Lower leg skin (tissue), 3 donors: ENCODE measurements around the gene SH3D19.

Experiments used
- POLR2A ChIP-seq, 2 donors: fragments of 450-650 bp; IDR thresholded peaks; one replicate each; pipeline ENCODE4 v1.6.1; 2016 to 2017; ENCODE audit warnings: antibody characterized with exemption in 2 of 2, mild to moderate bottlenecking in 1 of 2, moderate library complexity in 1 of 2
- TF ChIP-seq, protein P1 (sequence below), 3 donors: fragments of 450-650 bp; IDR thresholded peaks; one replicate each; pipeline ENCODE4 v1.5.1; 2016; ENCODE audit warnings: antibody characterized with exemption in 3 of 3, mild to moderate bottlenecking in 3 of 3, moderate library complexity in 2 of 3

DNA sequence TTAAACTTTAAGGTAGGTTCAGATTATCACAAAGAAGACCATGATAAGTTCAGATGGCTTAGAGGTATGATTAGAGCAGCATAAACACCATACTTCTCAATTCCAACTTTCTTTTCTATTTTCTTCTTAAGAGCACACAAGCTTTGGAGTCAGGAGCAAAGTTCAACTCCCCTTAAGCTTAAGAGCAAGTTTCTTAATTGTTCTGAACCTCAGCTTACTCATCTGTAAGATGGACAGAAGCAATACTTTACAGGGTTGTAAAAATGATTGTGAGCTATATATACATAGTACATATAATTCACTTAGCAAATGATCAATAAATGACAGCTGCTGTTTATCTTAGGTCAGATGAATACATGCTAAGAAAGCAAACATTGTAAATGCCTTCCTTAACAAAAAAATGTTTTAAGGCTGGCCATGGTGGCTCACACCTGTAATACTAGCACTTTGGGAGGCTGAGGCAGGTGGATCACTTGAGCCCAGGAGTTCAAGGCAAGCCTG lies 250.9 kb downstream of the SH3D19 start:
- TF ChIP-seq, protein P1, sequence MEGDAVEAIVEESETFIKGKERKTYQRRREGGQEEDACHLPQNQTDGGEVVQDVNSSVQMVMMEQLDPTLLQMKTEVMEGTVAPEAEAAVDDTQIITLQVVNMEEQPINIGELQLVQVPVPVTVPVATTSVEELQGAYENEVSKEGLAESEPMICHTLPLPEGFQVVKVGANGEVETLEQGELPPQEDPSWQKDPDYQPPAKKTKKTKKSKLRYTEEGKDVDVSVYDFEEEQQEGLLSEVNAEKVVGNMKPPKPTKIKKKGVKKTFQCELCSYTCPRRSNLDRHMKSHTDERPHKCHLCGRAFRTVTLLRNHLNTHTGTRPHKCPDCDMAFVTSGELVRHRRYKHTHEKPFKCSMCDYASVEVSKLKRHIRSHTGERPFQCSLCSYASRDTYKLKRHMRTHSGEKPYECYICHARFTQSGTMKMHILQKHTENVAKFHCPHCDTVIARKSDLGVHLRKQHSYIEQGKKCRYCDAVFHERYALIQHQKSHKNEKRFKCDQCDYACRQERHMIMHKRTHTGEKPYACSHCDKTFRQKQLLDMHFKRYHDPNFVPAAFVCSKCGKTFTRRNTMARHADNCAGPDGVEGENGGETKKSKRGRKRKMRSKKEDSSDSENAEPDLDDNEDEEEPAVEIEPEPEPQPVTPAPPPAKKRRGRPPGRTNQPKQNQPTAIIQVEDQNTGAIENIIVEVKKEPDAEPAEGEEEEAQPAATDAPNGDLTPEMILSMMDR (IDR thresholded peaks at IDR 0.05), result no peak
- TF ChIP-seq POLR2A (IDR thresholded peaks at IDR 0.05), result no peak
